Measurements from ENCODE around the gene RYR1.
"Not testable (repeated sequence)": the region's sequence is repeated elsewhere in the genome, so short reads cannot be mapped to it uniquely, and the experiment has no call there.

Gene RYR1

DNA sequence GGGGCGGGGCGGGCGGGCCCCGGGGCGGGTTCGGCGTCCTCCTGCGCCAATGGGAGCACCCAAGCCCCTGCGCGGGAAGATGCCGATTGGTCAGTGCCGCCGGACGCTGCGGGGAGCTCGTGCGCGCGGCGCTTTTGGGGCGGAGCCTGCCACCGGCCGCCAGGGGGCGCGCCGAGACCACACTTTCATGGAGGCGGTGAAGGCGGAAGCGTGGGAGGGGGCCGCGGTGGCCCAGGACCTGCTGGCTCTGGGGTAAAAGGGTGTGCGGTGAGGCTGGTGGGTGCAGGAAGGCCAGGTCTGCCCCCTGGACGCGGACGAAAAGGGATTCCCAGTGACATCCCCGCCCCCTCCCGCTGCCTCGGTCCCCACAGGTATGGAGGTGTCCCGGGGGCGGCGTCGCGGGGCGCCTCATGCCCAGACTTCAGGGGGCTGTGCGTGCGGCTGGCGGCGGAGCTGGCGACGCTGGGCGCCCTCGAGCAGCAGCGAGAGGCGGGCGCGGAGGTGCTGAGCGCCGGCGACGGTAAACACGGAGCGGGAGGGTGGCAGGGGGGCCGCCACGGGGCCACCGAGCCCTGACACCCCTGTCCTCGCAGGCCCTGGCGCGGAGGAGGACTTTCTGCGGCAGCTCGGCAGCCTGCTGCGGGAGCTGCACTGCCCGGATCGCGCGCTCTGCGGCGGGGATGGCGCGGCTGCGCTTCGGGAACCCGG, 30.4 kb upstream of the RYR1 start, which contains the start of gene FAM98C:
Gene FAM98C, plus strand, starts transcription at position 127 of the 708 bp plus-strand sequence. Its CDS starts 61 bp downstream, at position 188.
- DNase-seq (ENCODE audit: low read depth) = peak; percentile 95
- TF ChIP-seq, protein P1, sequence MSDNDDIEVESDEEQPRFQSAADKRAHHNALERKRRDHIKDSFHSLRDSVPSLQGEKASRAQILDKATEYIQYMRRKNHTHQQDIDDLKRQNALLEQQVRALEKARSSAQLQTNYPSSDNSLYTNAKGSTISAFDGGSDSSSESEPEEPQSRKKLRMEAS (IDR thresholded peaks at IDR 0.05; ENCODE audit: low read depth, low read length) = peak; percentile 17; the same call in 1 of the 2 replicates
- TF ChIP-seq, protein P2, sequence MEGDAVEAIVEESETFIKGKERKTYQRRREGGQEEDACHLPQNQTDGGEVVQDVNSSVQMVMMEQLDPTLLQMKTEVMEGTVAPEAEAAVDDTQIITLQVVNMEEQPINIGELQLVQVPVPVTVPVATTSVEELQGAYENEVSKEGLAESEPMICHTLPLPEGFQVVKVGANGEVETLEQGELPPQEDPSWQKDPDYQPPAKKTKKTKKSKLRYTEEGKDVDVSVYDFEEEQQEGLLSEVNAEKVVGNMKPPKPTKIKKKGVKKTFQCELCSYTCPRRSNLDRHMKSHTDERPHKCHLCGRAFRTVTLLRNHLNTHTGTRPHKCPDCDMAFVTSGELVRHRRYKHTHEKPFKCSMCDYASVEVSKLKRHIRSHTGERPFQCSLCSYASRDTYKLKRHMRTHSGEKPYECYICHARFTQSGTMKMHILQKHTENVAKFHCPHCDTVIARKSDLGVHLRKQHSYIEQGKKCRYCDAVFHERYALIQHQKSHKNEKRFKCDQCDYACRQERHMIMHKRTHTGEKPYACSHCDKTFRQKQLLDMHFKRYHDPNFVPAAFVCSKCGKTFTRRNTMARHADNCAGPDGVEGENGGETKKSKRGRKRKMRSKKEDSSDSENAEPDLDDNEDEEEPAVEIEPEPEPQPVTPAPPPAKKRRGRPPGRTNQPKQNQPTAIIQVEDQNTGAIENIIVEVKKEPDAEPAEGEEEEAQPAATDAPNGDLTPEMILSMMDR (IDR thresholded peaks at IDR 0.05; ENCODE audit: low read depth, low read length) = peak; percentile 41
- TF ChIP-seq MYC (IDR thresholded peaks at IDR 0.05; ENCODE audit: low read depth, low read length) (no peak; the same call in none of the 2 replicates), POLR2A (IDR thresholded peaks at IDR 0.05; ENCODE audit: extremely low read depth, insufficient read length) (no peak)
- peak within 1 kb of the TSS; percentile 36 for H3K4me3 ChIP-seq (ENCODE audit: low read depth, low read length)

DNA sequence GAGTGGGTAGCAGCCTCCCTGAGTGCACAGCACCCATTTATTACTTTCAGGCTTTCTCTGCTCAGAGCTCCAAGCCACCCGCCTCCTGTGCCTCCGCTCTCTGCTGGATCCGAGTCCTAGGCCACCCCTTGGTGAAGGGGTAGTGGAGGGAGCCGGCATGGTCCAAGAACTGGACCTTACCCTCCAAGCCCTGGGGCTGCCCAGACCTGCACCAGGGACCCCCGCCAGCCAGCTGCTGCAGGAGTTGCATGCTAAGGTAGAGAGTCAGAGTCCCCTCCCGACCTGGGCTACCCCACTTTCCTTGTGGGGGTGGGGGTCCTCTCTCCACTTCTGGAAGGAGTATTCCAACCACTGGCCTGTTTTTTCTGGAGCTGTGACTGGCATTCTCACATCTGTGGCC, 28.6 kb upstream of the RYR1 start:
- H3K4me3 ChIP-seq (ENCODE audit: low read depth, low read length) = no peak overlapping the region
- TF ChIP-seq, protein P2 (IDR thresholded peaks at IDR 0.05; ENCODE audit: low read depth, low read length) = no peak
- TF ChIP-seq, protein P1 (IDR thresholded peaks at IDR 0.05; ENCODE audit: low read depth, low read length) = no peak
- TF ChIP-seq MYC (IDR thresholded peaks at IDR 0.05; ENCODE audit: low read depth, low read length) (no peak), POLR2A (IDR thresholded peaks at IDR 0.05; ENCODE audit: extremely low read depth, insufficient read length) (no peak)
- DNase-seq (ENCODE audit: low read depth) = no peak

DNA sequence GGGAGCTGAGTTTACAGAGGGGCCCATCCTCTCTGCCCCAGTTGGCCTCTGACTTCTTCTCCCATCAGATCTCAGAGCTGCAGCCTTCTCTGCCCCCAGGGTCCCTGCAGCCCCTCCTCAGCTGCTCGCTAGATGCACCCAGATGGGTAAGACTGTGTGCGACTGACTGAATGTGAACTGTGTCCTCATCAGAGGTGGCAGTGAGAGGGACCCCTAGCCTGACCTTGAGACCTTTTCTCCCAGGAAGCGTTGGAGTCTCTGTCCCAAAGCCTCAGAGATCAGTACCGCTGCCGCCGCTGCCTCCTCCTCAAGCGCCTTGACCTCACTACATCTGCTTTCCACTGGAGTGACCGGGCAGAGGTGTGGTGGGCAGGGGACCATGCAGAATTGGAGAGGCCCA, 28.2 kb upstream of the RYR1 start:
- TF ChIP-seq POLR2A (IDR thresholded peaks at IDR 0.05; ENCODE audit: extremely low read depth, insufficient read length) = no peak
- TF ChIP-seq, protein P2 (IDR thresholded peaks at IDR 0.05; ENCODE audit: low read depth, low read length) = no peak
- no peak for TF ChIP-seq MYC (IDR thresholded peaks at IDR 0.05; ENCODE audit: low read depth, low read length)
- TF ChIP-seq, protein P1 (IDR thresholded peaks at IDR 0.05; ENCODE audit: low read depth, low read length) = no peak
- no peak overlapping the region for H3K4me3 ChIP-seq (ENCODE audit: low read depth, low read length)
- DNase-seq (ENCODE audit: low read depth) = no peak

DNA sequence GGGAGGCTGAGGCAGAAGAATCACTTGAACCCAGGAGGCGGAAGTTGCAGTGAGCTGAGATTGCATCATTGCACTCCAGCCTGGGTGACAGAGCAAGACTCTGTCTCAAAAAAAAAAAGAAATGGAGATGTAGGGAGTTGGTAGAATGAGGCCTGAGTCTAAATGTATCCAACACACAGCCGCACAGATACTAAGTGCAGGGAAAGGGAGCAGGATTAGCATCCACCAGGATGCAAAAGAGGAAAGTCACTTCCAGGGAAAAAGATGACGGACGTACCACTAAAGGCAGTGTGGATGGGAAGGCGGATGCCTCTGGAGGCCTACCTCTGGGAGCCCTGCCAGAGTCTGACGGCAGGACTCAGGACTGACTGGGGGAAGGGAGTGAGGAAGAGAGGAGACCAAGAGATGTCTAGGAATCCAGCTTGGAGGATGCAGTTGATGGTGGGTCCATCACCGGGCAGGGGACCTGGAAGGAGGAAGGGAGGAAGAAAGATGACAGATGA, 23.8 kb upstream of the RYR1 start:
- no peak overlapping the region for H3K4me3 ChIP-seq (ENCODE audit: low read depth, low read length)
- DNase-seq (ENCODE audit: low read depth) = no peak
- TF ChIP-seq POLR2A (IDR thresholded peaks at IDR 0.05; ENCODE audit: extremely low read depth, insufficient read length) (no peak), MYC (IDR thresholded peaks at IDR 0.05; ENCODE audit: low read depth, low read length) (no peak)
- TF ChIP-seq, protein P1 (IDR thresholded peaks at IDR 0.05; ENCODE audit: low read depth, low read length) = no peak
- TF ChIP-seq, protein P2 (IDR thresholded peaks at IDR 0.05; ENCODE audit: low read depth, low read length) = no peak

DNA sequence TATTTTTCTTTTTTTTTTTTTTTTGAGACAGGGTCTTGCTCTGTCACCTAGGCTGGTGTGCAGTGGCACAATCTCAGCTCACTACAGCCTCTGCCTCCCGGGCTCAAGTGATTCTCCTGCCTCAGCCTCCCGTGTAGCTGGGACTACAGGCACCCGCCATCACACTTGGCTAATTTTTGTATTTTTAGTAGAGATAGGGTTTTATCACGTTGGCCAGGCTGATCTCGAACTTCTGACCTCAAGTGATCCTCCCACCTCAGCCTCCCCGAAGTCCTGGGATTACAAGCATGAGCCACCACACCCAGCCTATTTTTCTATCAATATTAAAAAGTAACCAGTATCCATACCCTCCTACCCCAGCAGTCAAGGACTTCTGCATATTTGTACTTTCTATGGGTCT, 23.1 kb upstream of the RYR1 start:
- H3K4me3 ChIP-seq (ENCODE audit: low read depth, low read length); DNase-seq (ENCODE audit: low read depth): not testable (repeated sequence)

DNA sequence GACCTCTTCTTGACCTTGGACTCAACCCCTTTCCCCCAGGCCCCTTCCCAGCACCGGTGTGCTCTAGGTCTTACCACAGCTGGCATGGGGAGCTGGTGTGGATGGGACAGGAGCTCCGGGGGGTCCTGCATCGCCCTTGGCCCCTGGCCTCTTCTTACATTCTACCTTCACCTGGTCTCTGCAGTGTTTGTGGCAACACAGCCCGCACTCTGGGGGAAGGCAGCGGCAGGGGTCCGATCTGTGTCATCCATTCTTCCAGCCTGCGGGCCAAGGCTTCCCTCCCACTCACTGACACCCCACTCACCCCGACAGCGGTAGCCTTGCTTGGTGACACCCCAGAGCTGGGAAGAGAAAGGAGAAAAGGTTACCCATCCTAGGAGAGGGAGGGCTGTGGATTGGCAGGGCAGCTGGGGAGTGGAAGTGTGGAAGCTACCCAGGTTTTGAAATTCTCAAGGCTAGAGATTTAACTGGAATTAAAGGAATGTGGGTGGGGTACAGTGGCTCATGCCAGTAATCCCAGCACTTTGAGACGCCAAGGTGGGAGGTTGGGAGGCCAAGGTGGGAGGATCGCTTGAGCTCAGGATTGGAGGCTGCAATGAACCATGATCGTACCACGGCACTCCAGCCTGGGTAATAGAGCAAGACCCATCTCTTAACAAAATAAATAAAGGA, 22.3 kb upstream of the RYR1 start:
- no peak for DNase-seq (ENCODE audit: low read depth)
- TF ChIP-seq, protein P2 (IDR thresholded peaks at IDR 0.05; ENCODE audit: low read depth, low read length) = no peak
- TF ChIP-seq MYC (IDR thresholded peaks at IDR 0.05; ENCODE audit: low read depth, low read length) = no peak
- TF ChIP-seq POLR2A (IDR thresholded peaks at IDR 0.05; ENCODE audit: extremely low read depth, insufficient read length) = no peak
- TF ChIP-seq, protein P1 (IDR thresholded peaks at IDR 0.05; ENCODE audit: low read depth, low read length) = no peak

DNA sequence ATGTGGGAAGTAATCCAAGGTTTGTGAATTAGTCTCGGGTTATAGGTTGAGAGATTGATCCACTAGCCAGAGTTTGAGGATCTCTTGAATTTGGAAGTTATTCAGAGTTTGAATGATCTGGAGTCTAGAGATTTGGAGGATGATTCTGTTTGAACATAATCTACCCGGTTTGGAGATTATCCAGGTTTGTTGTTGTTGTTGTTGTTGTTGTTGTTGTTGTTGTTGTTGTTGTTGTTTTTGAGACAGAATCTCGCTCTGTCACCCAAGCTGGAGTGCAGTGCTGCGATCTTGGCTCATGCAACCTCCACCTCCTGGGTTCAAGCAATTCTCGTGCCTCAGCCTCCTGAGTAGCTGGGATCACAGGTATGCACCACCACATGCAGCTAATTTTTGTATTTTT, 21.6 kb upstream of the RYR1 start:
- DNase-seq (ENCODE audit: low read depth); H3K4me3 ChIP-seq (ENCODE audit: low read depth, low read length): not testable (repeated sequence)

More for the DNA sequence above, 22.3 kb upstream of the RYR1 start:
- H3K4me3 ChIP-seq (ENCODE audit: low read depth, low read length) = no peak overlapping the region
